OCI-LY7 (cell line): Measurements from ENCODE around the gene LIX1. TPM values are rescaled to one million over a fixed set of nuclear protein-coding genes. Genes with fewer than 3 reads are reported as not detected.

Experiments
- BruUV-seq: library from RNA; stranded (reverse); fragments of 400-500 nt; replicated peaks from 2 replicates; lab custom pipeline; 2021; lab: Mats Ljungman, UMichigan
- CTCF ChIA-PET: fragments of 300-600 bp; sonication (Branson Sonifier 250); formaldehyde crosslinking; loops from one replicate; lab custom pipeline; 2022; ENCODE audit warnings: antibody characterized with exemption; ENCODE audit not compliant: unreplicated experiment; lab: Charles Lee
- POLR2A ChIA-PET: fragments of 300-600 bp; sonication (Branson Sonifier 250); formaldehyde crosslinking; loops from one replicate; lab custom pipeline; 2022; ENCODE audit warnings: antibody characterized with exemption; lab: Charles Lee
- DNase-seq: peaks from one replicate; pipeline ENCODE4 v3.0.0-alpha.2; 2015; ENCODE audit warnings: low spot score
- H2AFZ ChIP-seq: fragments of 200-600 bp; sonication (generic), shearing (Covaris generic); 2 replicates; pipeline ENCODE4 v1.6.1; 2014; ENCODE audit warnings: mild to moderate bottlenecking, antibody characterized with exemption, low read length, moderate library complexity
- H3K27ac ChIP-seq: fragments of 200-600 bp; sonication (generic); 2 replicates; pipeline ENCODE4 v1.5.1; 2014; ENCODE audit warnings: mixed run types, low read depth, mild to moderate bottlenecking, moderate library complexity, low read length, inconsistent platforms; ENCODE audit not compliant: poor library complexity, severe bottlenecking
- H3K36me3 ChIP-seq: fragments of 200-600 bp; sonication (generic); 2 replicates; pipeline ENCODE4 v1.6.1; 2014; ENCODE audit warnings: mild to moderate bottlenecking, antibody characterized with exemption, low read length, moderate library complexity, mixed read lengths; ENCODE audit not compliant: insufficient read depth
- H3K4me1 ChIP-seq: fragments of 200-600 bp; sonication (generic); 2 replicates; pipeline ENCODE4 v1.5.1; 2014; ENCODE audit warnings: mild to moderate bottlenecking, low read length; ENCODE audit not compliant: insufficient read depth, poor library complexity, severe bottlenecking
- H3K4me2 ChIP-seq: fragments of 200-600 bp; sonication (generic); 2 replicates; pipeline ENCODE4 v1.6.1; 2014; ENCODE audit warnings: mild to moderate bottlenecking, low read length
- H3K4me3 ChIP-seq: fragments of 200-600 bp; sonication (generic); 2 replicates; pipeline ENCODE4 v1.5.1; 2014; ENCODE audit warnings: mild to moderate bottlenecking, low read depth, low read length; ENCODE audit not compliant: poor library complexity, severe bottlenecking
- H3K79me2 ChIP-seq: fragments of 200-600 bp; sonication (generic); 2 replicates; pipeline ENCODE4 v1.6.1; 2016; ENCODE audit warnings: low read depth, mild to moderate bottlenecking, low read length, moderate library complexity, mixed read lengths; ENCODE audit not compliant: insufficient read depth
- H3K9me2 ChIP-seq: fragments of 200-600 bp; sonication (generic); 2 replicates; pipeline ENCODE4 v1.6.1; 2016; ENCODE audit warnings: mild to moderate bottlenecking, low read length, mixed read lengths; ENCODE audit not compliant: insufficient read depth
- H3K9me3 ChIP-seq: fragments of 200-600 bp; sonication (generic); 2 replicates; pipeline ENCODE4 v1.6.1; 2014; ENCODE audit warnings: mild to moderate bottlenecking, mixed run types, low read length, mixed read lengths
- H4K20me1 ChIP-seq: fragments of 200-600 bp; sonication (generic); 2 replicates; pipeline ENCODE4 v1.6.1; 2014; ENCODE audit warnings: mild to moderate bottlenecking, antibody characterized with exemption, low read length, moderate library complexity, mixed read lengths; ENCODE audit not compliant: insufficient read depth
- CTCF ChIP-seq: fragments of 200-600 bp; sonication (generic); conservative IDR thresholded peaks from 2 replicates; pipeline ENCODE4 v1.5.1; 2014; ENCODE audit warnings: mild to moderate bottlenecking, antibody characterized with exemption, low read length, moderate library complexity, mixed read lengths
- EZH2phosphoT487 ChIP-seq: fragments of 200-600 bp; sonication (generic); IDR thresholded peaks from 2 replicates; pipeline ENCODE4 v1.6.1; 2018; ENCODE audit warnings: low read depth, borderline replicate concordance, mild to moderate bottlenecking, mixed run types, antibody characterized with exemption, low read length, moderate library complexity, mixed read lengths
- intact Hi-C: fragments of 100-400 bp; cut with micrococcal nuclease; formaldehyde crosslinking; loops from one replicate; pipeline ENCODE4 v1.10.0; 2022; ENCODE audit not compliant: unreplicated experiment
- total RNA-seq, 2 experiments: library from RNA; depleted of rRNA in 1 of 2; stranded (reverse); fragments of >200 nt in 1 of 2; shearing (Covaris generic) in 1 of 2; gene quantifications; 2 replicates each; pipeline ENCODE4 v1.2.3, GENCODE V29; 2014 to 2022

LIX1 gene
- total RNA-seq, 2 experiments from 2014 or later, result 0.44 TPM; not detected in 1

DNA sequence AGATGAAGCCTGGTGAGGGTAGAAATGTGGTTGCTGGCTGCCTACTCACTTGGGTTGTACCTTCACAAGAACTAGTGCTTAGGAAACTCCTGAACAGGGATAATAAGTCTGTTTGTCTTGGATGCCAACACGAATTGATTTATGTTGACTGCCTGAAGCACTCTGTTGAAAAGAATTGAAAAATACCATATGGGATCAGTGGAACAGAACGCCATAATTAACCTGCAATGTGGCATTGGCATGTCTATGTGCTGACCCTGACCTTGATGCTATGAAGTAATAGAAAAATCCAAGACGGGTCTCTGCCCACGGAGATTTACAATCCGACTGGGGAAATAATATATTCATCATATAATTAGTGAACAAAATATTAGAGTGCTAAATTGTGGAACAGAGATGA, 10.5 kb downstream of the LIX1 start:
- intact Hi-C loops, result no loop called here
- TF ChIP-seq EZH2phosphoT487, result no peak
- TF ChIP-seq CTCF, result no peak
- DNase-seq, result no peak
- no peak overlapping the region for H3K27ac ChIP-seq
- H2AFZ ChIP-seq, result no peak overlapping the region
- BruUV-seq, result no TSS peak
- ChIA-PET CTCF (interaction anchor here (0.6 kb wide), 1 partner anchor 11 kb away, joined by 3 read pairs; the partner anchor contains the start of gene LIX1), POLR2A (no interaction called here)
- H3K4me3 ChIP-seq, result no peak overlapping the region
- no peaks in the 10 kb centered on the region for H3K9me2 ChIP-seq
- H3K9me3 ChIP-seq, result no peaks in the 10 kb centered on the region
- H4K20me1 ChIP-seq, result no peaks in the 10 kb centered on the region
- H3K79me2 ChIP-seq, result no peaks in the 10 kb centered on the region
- H3K4me2 ChIP-seq, result no peak overlapping the region
- H3K36me3 ChIP-seq, result no peaks in the 10 kb centered on the region
- H3K4me1 ChIP-seq, result peaks cover 12% of the 10 kb centered on the region

DNA sequence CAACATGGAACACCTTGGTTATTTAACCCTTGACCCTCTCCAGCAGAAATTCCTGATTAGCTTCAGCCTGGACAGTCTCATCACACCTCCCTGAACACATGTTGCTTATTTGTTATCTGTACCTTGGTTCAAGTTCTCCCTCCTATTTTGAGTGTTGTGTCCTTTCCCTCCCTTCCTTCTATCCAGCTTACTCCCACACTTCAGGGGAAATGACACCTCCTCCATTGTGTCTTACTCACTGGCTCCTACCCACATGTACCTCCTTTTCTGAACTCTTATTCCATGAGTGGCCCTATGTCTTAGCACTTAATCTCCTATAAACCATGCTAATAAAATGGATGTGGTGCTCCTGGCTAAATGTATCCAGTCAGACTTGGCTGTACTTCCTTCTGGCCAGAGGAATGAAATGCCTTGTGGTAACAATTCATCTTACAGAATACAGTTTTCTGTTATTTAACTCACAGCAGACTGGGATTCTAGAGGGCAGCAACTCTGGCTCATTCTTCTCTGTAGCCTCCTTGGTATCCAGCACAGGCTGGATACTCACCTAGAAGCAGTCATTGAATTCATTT, 11.2 kb downstream of the LIX1 start:
- no peak for DNase-seq
- Histone ChIP-seq H2AFZ (no peak overlapping the region), H3K9me2 (no peaks in the 10 kb centered on the region), H3K36me3 (no peaks in the 10 kb centered on the region), H4K20me1 (no peaks in the 10 kb centered on the region), H3K9me3 (no peaks in the 10 kb centered on the region), H3K4me1 (peaks cover 12% of the 10 kb centered on the region), H3K4me2 (no peak overlapping the region), H3K4me3 (no peak overlapping the region), H3K27ac (no peak overlapping the region), H3K79me2 (no peaks in the 10 kb centered on the region)
- intact Hi-C loops, result no loop called here
- TF ChIP-seq CTCF, result no peak
- TF ChIP-seq EZH2phosphoT487, result no peak
- no TSS peak for BruUV-seq
- ChIA-PET POLR2A (interaction anchor here (0.9 to 1.3 kb wide), 4 partner anchors 8 to 29 kb away, joined by 3 to 10 read pairs (median 5); no protein-coding TSS in a partner anchor), CTCF (no interaction called here)

GRCh38 chr5:97127727-97128126, 14.7 kb downstream of the LIX1 start:
- POLR2A ChIA-PET, result interaction anchor here (0.6 to 1.3 kb wide), 3 partner anchors 12 to 31 kb away, joined by 3 to 5 read pairs (median 3); no protein-coding TSS in a partner anchor

More at GRCh38 chr5:97127727-97128126, 14.7 kb downstream of the LIX1 start:
- CTCF ChIA-PET, result no interaction called here
- Histone ChIP-seq H3K9me3 (no peaks in the 10 kb centered on the region), H2AFZ (no peak overlapping the region), H3K4me1 (peaks cover 2% of the 10 kb centered on the region), H3K79me2 (no peaks in the 10 kb centered on the region), H3K9me2 (no peaks in the 10 kb centered on the region), H4K20me1 (no peaks in the 10 kb centered on the region), H3K27ac (no peak overlapping the region), H3K4me3 (no peak overlapping the region), H3K4me2 (no peak overlapping the region), H3K36me3 (no peaks in the 10 kb centered on the region)
- DNase-seq, result no peak
- no TSS peak for BruUV-seq
- intact Hi-C loops, result no loop called here
- TF ChIP-seq CTCF (no peak), EZH2phosphoT487 (no peak)
